ELF-1 (cell line): ENCODE data around the gene SFXN3.

Experiments
- DNase-seq: peaks from one replicate; pipeline ENCODE4 v3.0.0-alpha.2; 2016; ENCODE audit warnings: low read depth, low spot score

Gene SFXN3

DNA sequence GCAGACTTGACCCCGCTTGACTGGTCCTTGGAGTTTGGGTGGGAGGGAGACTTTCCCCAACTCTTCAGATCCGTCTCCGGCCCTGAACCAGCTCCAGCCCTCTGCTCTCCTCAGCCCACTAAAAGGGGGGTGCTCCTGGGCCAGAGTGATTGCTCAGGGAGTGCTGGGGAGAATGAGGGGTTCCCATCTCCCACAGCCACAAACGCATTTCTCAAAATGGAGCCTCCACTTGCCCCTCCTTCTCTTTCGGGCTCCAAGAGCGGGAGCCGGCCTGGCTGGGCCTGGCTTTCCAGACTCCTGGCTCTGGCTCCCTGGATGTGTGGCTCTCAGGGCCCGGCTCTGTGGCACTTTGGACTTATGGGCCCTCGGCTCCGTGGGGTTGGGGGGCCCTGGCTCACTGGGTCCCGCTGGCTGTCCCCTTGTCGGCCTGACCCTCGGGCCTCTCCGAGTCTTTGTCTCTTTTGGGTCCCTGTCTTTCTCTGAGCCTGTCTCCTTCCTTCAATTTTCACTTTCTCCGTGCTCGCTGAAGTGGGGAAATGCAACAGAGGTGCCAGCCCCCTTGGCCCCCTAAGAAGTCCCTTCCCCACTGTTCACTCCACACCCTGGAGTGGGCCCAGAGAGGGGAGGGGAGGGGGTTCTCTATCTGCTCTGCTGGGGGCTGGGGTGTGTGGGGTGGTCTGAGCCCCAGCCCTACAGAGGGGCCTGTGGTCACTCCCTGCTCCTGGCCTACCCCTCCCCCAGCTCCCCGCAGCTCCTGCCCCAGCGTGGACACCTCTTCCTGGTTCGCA, 30.7 kb upstream of the SFXN3 start:
- DNase-seq = peak; percentile 42

DNA sequence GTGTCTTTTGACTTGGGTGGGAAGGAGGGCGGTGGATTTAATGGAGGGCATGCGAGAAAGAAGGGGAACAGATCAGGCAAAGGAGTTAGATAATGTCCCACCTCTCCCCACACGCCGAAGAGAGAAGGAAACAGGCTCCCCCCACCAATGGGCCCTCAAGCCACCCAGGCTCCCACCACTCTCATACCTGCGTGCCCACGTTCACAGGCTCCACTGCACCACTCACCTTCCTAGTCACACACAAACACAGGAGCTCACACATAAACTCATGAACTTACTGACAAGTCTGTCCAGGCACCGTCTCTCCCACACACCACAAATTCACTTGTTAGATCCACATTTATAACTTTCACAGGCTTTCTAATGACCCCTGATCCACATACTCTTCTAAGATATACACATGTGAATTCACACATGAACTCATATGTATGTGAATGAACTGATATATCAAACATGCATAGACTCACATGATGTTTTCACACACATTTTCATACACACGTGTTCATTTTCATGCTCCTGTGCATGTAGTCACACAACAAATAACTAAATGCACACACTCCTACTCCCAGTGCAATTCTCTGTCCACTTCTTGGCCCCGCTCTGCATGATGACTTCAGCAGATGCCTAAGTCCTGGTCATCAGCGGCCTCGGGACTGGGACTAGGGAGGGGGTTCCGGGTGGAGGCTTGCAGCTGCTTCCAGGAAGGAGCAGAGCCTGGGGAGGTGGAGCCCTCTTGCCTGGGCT, 29.9 kb upstream of the SFXN3 start:
- DNase-seq = peak; percentile 48

DNA sequence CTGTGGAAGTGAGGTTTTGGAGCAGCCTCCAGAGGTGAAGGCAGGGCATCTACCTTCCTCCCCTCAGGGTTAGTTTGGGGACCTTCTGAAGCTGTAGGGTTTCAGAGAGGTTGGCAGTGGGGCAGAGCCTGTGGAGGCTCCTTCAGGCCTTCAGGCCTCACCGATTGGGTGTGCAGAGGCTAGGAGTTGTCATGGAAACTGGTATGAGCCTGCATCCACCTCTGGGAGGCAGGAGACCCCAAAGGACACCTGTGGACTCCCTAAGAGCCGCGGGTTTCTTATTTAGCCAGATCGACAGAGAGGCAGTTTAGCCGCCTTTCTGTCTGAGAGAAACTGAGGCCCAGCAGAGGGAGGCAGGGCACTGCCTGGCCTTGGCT, 29.4 kb upstream of the SFXN3 start:
- DNase-seq = no peak

DNA sequence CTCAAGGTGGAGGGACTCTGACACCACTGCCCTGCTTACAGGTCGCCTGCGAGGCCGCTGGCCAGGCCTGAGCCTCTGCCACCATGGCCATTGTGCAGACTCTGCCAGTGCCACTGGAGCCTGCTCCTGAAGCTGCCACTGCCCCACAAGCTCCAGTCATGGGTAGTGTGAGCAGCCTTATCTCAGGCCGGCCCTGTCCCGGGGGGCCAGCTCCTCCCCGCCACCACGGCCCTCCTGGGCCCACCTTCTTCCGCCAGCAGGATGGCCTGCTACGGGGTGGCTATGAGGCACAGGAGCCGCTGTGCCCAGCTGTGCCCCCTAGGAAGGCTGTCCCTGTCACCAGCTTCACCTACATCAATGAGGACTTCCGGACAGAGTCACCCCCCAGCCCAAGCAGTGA, 28.6 kb upstream of the SFXN3 start:
- DNase-seq = no peak

DNA sequence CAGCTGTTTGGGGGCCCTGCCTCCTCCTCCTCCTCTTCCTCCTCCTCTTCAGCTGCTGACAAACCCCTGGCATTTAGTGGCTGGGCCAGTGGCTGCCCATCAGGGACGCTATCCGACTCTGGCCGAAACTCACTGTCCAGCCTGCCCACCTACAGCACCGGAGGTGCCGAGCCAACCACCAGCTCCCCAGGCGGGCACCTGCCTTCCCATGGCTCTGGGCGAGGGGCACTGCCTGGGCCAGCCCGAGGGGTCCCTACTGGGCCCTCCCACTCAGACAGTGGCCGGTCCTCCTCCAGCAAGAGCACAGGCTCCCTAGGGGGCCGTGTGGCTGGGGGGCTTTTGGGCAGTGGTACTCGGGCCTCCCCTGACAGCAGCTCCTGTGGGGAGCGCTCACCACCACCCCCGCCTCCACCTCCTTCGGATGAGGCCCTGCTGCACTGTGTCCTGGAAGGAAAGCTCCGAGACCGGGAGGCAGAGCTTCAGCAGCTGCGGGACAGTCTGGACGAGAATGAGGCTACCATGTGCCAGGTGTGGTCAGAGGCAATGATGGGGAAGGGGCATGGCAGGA, 27.3 kb upstream of the SFXN3 start:
- DNase-seq = no peak

DNA sequence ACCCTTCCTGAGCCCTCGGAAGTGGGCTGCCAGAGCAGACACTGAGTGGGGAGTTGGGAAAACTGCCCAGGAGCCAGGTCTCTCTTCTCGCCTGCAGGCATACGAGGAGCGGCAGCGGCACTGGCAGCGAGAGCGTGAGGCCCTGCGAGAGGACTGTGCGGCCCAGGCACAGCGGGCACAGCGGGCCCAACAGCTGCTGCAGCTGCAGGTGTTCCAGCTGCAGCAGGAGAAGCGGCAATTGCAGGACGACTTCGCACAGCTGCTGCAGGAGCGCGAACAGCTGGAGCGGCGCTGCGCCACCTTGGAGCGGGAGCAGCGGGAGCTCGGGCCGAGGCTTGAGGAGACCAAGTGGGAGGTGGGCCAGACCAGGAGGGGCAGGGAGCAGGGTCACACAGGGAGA, 25.7 kb upstream of the SFXN3 start:
- no peak for DNase-seq

DNA sequence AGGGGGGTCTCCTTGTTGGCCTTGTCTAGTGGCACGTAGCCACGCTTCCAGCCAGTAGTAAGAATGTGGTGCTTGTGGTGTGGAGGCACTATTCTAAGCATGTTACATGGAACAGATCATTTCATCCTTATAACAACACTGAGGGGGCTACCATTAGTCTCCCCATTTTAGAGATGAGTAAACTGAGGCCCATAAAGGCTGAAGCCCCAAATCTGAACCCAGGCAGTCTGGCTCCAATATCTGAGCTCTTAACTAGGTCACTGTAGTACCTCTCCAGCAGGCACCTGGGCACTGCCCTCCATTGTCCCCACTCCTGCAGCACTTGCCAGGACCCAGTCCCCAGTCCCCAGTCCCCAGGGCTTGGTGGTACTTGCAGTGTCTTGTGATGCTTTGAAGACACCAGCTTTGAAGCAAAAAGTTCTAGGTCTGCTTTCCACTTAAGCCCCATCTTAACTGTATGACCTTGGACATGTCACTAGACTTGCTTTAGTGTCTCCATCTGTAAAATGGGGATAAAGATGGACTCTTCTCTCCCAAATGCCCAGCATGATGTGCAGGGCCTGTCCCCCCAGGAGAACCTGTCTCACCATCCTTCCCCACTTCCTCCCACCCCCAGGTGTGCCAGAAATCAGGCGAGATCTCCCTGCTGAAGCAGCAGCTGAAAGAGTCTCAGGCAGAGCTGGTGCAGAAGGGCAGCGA, 25.0 kb upstream of the SFXN3 start:
- DNase-seq = no peak

DNA sequence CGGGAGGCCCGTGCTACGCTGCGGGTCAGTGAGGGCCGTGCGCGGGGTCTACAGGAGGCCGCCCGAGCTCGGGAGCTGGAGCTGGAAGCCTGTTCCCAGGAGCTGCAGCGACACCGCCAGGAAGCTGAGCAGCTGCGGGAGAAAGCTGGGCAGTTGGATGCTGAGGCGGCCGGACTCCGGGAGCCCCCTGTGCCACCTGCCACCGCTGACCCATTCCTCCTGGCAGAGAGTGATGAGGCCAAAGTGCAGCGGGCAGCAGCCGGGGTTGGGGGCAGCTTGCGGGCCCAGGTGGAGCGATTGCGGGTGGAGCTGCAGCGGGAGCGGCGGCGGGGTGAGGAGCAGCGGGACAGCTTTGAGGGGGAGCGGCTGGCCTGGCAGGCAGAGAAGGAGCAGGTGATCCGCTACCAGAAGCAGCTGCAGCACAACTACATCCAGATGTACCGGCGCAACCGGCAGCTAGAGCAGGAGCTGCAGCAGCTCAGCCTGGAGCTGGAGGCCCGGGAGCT, 24.4 kb upstream of the SFXN3 start:
- no peak for DNase-seq

DNA sequence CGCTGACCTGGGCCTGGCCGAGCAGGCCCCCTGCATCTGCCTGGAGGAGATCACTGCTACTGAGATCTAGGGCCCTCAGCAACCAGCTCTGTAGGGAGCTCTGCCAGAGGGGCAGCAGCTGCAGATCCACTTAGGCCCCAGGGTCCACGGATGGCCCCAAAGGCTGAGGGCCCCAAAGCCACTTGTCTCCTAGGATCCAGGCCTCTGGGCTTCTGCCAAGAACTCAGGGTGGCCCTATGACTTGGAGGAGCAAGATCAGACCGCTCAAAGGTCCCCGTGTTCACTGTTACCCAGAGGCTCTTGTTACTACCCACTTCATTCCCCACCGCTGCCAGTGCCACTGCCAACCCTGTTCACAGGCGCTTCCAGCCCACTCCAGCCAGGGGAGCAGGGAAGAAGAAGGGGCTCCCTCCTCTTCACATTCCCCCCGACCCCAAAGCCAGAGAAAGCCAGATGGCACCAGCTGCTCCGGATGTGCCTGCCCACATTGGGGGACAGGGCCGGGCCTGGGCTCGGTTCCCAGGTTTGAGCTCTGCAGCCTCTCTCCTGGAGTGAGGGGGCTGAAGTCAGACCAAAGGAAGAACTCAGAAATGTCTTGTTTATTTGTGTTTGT, 23.8 kb upstream of the SFXN3 start:
- no peak for DNase-seq

DNA sequence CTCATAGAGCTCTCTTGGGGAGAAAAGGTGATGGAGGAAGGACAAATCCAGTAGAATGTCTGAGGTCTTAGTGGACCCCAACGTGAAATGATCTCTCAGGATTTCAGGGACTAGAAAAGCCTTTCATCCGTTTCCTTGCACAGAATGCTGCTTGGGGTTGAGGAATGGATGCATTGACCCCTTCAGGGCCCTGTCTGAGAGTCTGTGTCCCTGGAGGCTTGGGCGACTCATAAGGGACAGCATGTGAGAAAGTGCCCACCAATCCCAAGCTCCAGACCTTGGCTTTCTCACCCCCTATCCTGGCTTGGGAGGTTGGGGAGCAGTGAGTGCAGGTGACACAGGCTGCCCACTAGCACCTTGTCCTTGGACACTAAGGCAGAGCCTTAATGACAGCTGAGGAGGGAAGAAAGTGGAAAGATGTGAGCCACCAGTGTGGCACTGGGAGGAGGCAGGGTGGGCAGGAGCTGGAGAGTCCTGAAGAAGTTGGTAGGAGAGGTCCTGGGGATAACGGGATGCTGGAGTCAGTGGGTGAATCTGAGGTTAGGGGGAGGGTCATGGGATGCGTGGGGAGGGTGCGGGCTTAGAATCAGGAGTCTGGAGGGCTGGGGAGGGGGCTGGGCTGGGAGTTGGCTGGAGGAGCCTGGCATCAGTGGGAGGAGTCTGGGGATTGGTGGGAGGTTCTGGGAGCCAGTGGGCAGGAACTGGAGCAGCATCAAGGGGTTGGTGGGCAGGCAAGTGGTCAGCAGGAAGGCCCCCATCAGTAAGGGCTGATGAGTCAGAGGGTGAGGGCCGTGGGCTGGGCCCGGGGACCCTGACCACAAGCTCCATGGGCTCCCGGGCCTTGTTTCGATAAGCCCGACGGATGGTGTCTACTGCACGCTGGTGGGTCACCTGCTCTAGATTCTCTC, 22.9 kb upstream of the SFXN3 start:
- DNase-seq = no peak

DNA sequence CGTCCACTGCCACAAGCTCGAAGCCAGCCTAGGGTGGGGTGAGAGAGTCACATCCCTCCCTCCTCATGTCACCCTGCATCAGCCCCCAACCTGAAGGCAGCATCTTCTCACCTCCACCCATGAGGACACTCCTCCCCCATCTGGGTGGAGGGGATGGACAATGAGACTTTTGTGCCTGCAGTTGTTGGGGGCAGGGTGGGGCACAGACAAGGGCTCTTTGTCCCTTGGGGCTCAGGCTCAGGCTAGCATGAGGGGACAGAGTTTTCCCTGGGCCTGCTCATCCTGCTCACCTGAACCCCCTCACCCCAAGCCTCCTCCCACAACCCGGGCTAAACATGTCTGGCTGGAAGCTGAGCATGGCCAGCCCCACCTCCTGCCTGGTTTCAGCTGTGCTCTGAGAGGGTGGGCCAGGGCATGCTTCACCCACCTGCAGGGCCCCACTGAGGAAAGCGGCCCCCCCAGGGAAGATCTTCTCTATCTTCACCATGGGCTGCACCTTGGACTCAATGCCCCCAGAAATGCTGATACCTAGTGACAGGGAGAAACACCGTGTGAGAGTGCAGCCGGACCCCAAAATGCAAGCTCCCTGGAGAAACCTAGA, 22.1 kb upstream of the SFXN3 start:
- DNase-seq = no peak

DNA sequence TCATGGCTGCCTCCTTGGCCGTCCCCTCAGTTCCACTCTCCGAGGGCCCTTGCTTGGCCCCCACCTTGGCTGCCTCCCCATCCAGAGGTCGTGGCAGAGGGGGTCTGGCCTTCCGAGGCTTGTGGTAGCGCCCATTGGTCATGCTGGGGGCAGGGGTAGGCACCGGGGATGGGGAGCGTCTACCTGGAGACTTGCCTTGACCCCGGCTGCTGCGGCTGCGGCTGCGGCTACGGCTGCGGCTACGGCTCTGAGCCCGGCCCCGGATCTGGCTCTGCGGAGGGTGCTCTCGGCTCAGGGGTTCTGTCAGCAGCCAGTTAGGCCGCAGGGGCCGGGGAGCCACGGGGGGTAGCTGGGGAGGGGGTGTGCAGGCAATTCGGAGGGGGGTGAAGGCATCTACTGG, 20.7 kb upstream of the SFXN3 start:
- no peak for DNase-seq

DNA sequence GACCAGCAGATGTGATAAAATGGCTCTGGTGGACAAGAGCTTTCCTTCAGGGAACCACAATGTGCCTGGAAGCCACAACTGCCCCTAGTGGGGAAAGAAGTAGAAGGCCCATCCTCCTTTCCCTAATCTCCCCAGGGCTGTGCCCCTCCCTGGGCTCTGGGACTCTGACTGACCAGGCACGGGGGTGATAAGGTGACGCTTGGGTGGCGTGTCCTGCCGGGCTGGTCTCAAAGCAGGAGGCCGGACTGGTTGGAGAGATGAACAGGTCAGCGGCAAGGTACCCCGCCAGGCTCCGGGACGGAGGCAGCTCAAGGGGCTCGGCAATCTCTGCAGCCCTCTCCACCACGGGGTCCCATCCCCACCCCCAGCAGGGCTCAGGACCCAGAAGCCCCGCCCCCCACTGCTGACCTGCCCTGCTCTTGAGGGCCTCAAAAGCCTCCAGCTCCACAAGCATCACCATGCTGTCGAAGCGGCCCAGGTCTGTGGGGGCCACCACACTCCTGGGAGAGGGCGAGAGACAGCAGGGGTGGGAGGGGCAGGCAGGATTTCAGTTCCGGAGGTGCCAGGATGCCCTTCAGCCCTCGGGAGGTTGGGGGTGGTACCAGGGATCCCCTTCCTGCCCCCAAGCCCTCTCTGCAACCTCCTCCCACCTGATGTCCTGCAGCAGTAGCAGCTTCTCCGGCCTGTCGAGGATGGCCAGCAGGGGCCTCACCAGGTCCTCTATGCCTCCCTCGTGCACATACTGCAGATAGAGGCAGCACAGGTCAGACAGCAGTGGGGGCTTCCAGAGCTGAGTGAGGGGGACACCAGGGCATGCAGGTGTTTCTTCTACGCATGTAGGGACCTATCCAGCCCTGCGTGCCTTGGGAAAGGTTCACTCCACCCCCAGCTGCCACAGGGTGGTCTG, 19.3 kb upstream of the SFXN3 start:
- peak; percentile 61 for DNase-seq

DNA sequence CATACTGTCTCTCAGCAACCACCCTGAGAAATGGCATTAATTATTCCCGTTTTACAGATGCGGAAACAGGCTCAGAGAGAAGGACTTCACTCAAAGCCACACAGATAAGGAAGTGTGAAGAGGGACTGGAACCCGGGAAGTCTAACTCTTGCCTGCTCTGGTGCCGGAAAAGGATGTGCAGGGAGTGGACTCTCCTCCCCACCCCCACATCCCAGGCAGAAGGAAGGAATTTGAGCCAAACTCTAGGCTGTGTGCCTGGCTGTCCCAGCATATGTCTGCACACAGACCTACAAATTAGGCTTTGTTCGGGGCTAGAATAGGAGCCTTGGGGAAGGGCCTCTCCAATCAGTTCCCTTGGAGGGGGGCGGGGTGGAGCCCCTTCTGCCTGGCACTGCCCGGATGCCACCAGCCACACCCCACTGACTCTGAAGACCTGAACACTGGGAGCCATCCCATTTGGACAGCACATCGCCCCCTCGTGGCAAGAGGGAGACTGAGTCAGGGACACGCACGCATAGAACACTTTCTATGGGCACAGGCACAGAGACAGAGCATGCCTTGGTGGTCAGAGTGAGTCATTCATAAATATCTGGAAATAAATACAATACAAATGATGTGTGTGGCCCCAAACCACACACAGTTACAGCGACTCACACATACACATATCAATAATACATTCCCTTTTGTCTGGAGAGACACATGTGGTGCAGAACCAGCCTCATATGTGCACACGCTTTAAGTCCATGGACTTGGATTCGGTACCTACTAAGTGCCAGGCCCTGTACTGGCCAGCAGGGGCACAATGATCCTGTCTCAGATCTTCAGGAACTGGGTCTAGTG, 18.3 kb upstream of the SFXN3 start:
- DNase-seq = peak; percentile 83

DNA sequence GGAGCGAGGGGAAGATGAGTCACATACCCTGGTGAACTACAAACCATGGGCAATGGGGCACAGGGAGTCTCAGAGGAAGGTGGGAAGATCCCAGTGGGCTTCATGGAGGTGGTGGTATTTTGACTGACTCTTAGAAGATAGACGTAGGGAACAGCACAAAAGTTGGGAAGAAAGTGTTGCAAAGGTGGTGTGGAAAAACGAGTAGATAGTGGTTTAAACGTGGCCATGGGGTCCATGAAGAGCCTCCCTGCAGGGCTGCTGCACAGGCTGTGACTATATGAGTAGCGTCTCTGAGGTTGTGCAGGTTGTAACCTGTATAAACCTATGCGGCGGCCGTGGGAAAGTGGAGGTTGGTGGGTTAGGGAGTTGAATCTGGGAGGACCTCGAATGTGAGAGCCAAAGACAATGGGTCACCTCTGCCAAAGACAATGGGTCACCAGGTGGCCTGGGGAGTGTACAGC, 17.6 kb upstream of the SFXN3 start:
- DNase-seq = no peak

DNA sequence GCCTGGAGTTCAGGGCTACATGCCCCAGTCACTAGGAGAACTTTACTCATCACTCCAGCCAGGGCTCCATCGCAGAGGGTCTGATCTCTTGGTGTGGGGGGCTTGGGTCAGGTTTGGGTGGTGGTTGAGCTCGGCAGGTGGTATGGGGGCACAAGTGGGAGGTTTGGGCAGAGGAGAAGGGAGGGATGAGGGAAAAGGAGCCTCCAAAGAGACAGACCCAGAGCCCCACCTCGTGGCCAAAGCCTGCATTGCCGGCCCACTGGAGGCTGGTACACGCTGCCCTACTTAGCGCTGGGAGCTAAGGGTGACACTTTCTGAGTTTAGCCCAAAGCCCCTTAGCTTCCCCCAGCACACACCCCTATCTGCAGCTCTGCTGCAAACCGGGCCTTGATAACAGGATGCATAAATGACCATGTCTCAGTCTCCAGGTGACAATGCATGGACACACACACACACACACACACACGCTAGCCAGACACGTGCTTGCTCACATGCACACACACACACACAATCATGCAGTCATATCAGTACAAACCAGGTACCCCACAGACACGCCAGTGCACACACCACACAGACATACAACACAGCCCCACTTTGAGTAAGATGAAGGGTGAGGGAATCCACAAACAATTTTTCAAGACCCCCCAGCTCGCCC, 16.7 kb upstream of the SFXN3 start:
- DNase-seq = peak; percentile 89

DNA sequence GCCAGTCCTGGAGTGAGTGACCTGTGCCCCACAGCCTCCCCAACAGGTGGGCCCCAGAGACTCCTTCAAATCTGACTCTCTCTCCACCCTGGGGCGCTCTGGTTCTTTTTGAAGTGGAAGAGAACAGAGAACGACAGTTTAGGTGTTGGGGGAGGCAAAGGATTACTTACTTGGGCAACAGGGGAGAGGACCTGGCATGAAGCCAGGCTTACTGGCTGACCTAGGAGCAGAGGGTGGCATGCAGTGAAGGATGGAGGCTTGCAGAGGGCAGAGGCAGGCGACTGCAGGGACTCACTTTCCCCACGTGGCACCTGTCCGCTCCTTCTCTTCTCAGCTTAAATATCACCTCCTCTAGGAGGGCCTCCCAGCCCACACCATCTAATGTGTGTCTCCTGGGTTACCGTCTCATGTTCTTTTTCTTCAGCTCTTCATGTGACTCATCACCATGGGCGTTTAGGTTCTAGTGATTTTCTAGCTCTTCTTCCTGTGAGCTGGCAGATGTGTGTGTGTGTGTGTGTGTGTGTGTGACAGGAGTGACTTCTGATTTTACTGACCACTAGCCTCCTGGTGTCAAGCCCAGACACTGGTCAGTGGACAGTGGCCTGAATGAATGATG, 16.0 kb upstream of the SFXN3 start:
- no peak for DNase-seq
